ENCODE data around the gene CFAP97. TPM values are rescaled to one million over a fixed set of nuclear protein-coding genes. Genes with fewer than 3 reads are reported as not detected.

The CFAP97 gene
- total and polyA plus RNA-seq, 9 of the 15 experiments (the other 6 are each of a cell fraction or from before 2014, with no cell fraction given): 17.3 to 57.8 (median 44.4) TPM

DNA sequence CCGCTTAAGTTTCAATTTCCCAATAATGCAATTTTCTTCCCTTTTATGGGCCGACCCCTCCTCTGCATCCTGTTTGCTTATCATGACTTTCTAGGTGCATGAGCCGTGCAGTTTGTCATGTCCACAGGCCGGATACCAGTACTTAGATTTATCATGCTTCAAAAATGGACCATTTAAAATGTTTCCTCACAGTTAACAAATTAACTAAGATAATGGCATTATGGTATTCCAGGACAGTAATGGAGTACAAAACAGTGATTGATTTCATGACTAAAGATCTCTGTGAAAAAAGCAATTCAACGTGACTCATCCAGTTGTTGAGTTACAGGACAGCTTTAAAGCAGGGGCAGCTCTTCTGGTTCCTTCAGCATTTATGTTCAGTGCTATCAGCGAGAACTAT is 28.6 kb upstream of the CFAP97 start:
- intact Hi-C loops (cut with micrococcal nuclease): no loop called here
- CTCF ChIA-PET (ENCODE audit: low intra/inter-chr PET ratio): no interaction called here
- Histone ChIP-seq H3K36me3 (ENCODE audit: control insufficient read depth, insufficient read depth, low read length) (no peaks in the 10 kb centered on the region), H3K79me2 (ENCODE audit: control insufficient read depth, insufficient read depth, low read length) (peaks cover 3% of the 10 kb centered on the region), H3K27me3 (ENCODE audit: control insufficient read depth in 2 of 2, insufficient read depth in 2 of 2, low read length in 2 of 2) (no peaks in the 10 kb centered on the region), H4K20me1 (replicated peaks; ENCODE audit: control insufficient read depth, insufficient read depth, low read length) (0 out of 2 replicates have a peak, but pooled peaks cover 5% of the 10 kb centered on the region), H3K4me3 (no peak overlapping the region), H3K9ac (ENCODE audit: insufficient read depth in 1 of 2, low read depth in 2 of 2, low read length in 2 of 2) (no peak overlapping the region), H3K9me1 (ENCODE audit: control insufficient read depth, insufficient read depth, low read length) (no peaks in the 10 kb centered on the region), H3K4me1 (replicated peaks in 1 of 2; ENCODE audit: control insufficient read depth in 2 of 2, insufficient read depth in 2 of 2, low read length in 2 of 2) (peaks cover 7 to 8% of the 10 kb centered on the region in 2 experiments), H3K27ac (ENCODE audit: extremely low read depth, low read depth, low read length) (no peak overlapping the region), H3K9me3 (replicated peaks; ENCODE audit: control insufficient read depth, insufficient read depth, low read depth, low read length) (no peaks in the 10 kb centered on the region), H2AFZ (ENCODE audit: low read depth, low read length) (no peak overlapping the region), H3K4me2 (ENCODE audit: insufficient read depth, low read length) (no peak overlapping the region)
- TF ChIP-seq FOSL1 (tag; conservative IDR thresholded peaks at IDR 0.05) (peak; percentile 40; the same call in 1 of the 2 replicates), KDM1A (IDR thresholded peaks at IDR 0.05) (0 out of 4 replicates have a peak, but pooled peaks of 1 of the 2 experiments have one; percentile 42), MEIS2 (IDR thresholded peaks at IDR 0.05; ENCODE audit: partially characterized antibody) (peak; percentile 10), CEBPG (CRISPR knock-in tag; IDR thresholded peaks at IDR 0.05) (no peak), CEBPG (tag; conservative IDR thresholded peaks at IDR 0.05 in 1 of 2, IDR thresholded peaks at IDR 0.05 in 1 of 2) (0 out of 4 replicates have a peak, but pooled peaks of 1 of the 2 experiments have one; percentile 17)
- TF ChIP-seq, protein P1, sequence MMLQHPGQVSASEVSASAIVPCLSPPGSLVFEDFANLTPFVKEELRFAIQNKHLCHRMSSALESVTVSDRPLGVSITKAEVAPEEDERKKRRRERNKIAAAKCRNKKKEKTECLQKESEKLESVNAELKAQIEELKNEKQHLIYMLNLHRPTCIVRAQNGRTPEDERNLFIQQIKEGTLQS (IDR thresholded peaks at IDR 0.05): peak; percentile 32; the same call in 1 of the 2 replicates
- TF ChIP-seq, protein P1 (CRISPR knock-in tag; conservative IDR thresholded peaks at IDR 0.05): no peak
- TF ChIP-seq, protein P2, sequence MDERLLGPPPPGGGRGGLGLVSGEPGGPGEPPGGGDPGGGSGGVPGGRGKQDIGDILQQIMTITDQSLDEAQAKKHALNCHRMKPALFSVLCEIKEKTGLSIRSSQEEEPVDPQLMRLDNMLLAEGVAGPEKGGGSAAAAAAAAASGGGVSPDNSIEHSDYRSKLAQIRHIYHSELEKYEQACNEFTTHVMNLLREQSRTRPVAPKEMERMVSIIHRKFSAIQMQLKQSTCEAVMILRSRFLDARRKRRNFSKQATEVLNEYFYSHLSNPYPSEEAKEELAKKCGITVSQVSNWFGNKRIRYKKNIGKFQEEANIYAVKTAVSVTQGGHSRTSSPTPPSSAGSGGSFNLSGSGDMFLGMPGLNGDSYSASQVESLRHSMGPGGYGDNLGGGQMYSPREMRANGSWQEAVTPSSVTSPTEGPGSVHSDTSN (CRISPR knock-in tag; IDR thresholded peaks at IDR 0.05; ENCODE audit: low read depth): no peak
- TF ChIP-seq, protein P2 (tag; conservative IDR thresholded peaks at IDR 0.05; ENCODE audit: low read depth): 0 out of 2 replicates have a peak, but pooled peaks have one; percentile 36
- TF ChIP-seq, protein P3, sequence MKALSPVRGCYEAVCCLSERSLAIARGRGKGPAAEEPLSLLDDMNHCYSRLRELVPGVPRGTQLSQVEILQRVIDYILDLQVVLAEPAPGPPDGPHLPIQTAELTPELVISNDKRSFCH (CRISPR knock-in tag; IDR thresholded peaks at IDR 0.05): no peak
- TF ChIP-seq, protein P3 (tag; IDR thresholded peaks at IDR 0.05): no peak
- TF ChIP-seq, protein P4, sequence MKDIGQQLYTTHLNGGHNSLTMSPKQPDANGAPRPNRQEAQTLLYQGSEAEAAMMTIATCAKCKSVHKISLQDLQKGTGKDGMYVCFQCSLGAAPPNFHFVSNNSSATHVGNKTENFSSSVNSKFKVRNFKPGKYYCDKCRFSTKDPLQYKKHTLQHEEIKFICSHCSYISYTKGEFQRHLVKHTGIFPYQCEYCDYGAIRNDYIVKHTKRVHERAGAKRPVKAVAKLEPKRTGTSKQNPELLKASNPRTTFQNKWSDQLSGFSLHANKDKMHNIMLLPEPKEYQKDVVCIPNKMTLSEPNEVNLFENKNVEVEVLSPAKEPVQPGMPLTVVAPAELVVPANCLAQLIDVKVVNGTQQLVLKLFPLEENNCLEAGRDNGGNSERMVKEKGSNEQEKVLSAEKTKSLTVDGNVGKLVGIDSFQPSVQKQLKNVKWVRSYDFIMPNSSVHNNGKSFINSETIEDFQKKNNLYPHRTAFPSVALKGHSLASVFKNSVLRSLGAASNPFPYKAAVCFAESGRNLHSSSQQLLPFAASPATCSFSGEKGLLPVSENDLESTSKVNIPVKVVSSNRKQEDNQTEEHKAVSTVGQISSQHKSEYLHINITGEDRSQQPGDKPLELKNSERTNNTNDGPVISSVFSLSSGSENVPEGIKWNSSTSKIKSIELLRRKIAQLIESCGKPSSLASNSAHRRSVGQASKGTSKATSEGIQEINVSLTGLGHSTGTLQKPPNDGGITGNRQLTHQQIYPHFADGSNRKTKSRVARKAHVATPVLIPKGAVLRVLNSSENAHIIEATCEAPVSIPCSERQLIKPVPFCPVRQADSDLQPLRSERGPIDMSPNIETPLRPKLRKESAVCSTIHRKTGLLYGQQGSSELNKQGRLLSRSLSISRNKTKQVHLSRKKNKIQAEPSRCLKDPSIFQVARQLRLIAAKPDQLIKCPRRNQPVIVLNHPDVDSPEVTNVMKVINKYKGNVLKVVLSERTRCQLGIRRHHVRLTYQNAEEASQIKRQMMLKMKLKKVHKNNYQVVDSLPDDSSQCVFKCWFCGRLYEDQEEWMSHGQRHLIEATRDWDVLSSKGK (CRISPR knock-in tag; IDR thresholded peaks at IDR 0.05): no peak
- DNase-seq (ENCODE audit: extremely low read depth in 1 of 4, low spot score in 3 of 4) (no peak), ATAC-seq (no peak), FAIRE-seq (peak; percentile 42)
- BruUV-seq (replicated peaks): no TSS peak
- POLR2A ChIA-PET: no interaction called here
- in situ Hi-C loops (cut with MboI): no loop called here
- WGBS (ENCODE audit: insufficient coverage, low coverage, missing lambda C conversion rate): 50% methylated on average over 6 of the region's 6 CpGs
